ENCODE data around the gene MCC. TPM values are rescaled to one million over a fixed set of nuclear protein-coding genes. Genes with fewer than 3 reads are reported as not detected.

The MCC gene
- total and polyA plus RNA-seq, 4 donors, result 9.0 to 47.3 (median 14.7) TPM

- WGBS, result 84% methylated on average over 2 of the region's 2 CpGs
- H3K9ac ChIP-seq (ENCODE audit: low read depth in 1 of 2, low read length in 2 of 2), result no peak overlapping the region
- no peak overlapping the region for H3K27ac ChIP-seq (ENCODE audit: low read depth in 1 of 2, low read length in 2 of 2)
Measured at GRCh38 chr5:113271015-113271414, 217.2 kb downstream of the MCC start.

GRCh38 chr5:113270086-113270485 is 218.2 kb downstream of the MCC start:
- H3K9ac ChIP-seq (ENCODE audit: low read depth in 1 of 2, low read length in 2 of 2), result no peak overlapping the region

More at GRCh38 chr5:113271015-113271414, 217.2 kb downstream of the MCC start:
- DNase-seq (ENCODE audit: low spot score), result no peak
- no peaks in the 10 kb centered on the region for H3K27me3 ChIP-seq (ENCODE audit: control insufficient read depth in 4 of 4, insufficient read depth in 4 of 4, low read length in 3 of 4)
- TF ChIP-seq HNF4G (IDR thresholded peaks at IDR 0.05) (no peak), TAF1 (conservative IDR thresholded peaks at IDR 0.05) (no peak), ZBTB33 (IDR thresholded peaks at IDR 0.05) (no peak), EGR1 (IDR thresholded peaks at IDR 0.05; ENCODE audit: low read depth in 2 of 2) (no peak), FOXA1 (IDR thresholded peaks at IDR 0.05) (no peak), RXRA (IDR thresholded peaks at IDR 0.05) (no peak), MAX (IDR thresholded peaks at IDR 0.05) (no peak), GABPA (IDR thresholded peaks at IDR 0.05 in 1 of 2, conservative IDR thresholded peaks at IDR 0.05 in 1 of 2) (no peak)
- H3K9me3 ChIP-seq (ENCODE audit: control insufficient read depth in 4 of 4, low read length in 3 of 4), result no peaks in the 10 kb centered on the region
- peaks cover 6 to 48% (median 19%) of the 10 kb centered on the region in 4 donors for H3K4me1 ChIP-seq (ENCODE audit: control insufficient read depth in 4 of 4, insufficient read depth in 4 of 4, low read length in 3 of 4)
- no peak overlapping the region for H3K4me3 ChIP-seq (ENCODE audit: low read depth in 1 of 3, low read length in 3 of 3)
- H3K36me3 ChIP-seq (ENCODE audit: control insufficient read depth in 4 of 4, insufficient read depth in 3 of 4, low read depth in 1 of 4, low read length in 3 of 4), result no peaks in the 10 kb centered on the region

More at GRCh38 chr5:113270086-113270485, 218.2 kb downstream of the MCC start:
- TF ChIP-seq RXRA (IDR thresholded peaks at IDR 0.05), result no peak
- TF ChIP-seq RAD21 (IDR thresholded peaks at IDR 0.05), result no peak
- no peak for TF ChIP-seq ZBTB33 (IDR thresholded peaks at IDR 0.05)
- TF ChIP-seq CTCF (IDR thresholded peaks at IDR 0.05; ENCODE audit: low read depth, low read length, missing input control), result no peak
- TF ChIP-seq YY1 (IDR thresholded peaks at IDR 0.05), result no peak
- Histone ChIP-seq H3K4me1 (ENCODE audit: control insufficient read depth in 4 of 4, insufficient read depth in 4 of 4, low read length in 3 of 4) (peaks cover 7 to 50% (median 23%) of the 10 kb centered on the region in 4 donors), H3K4me3 (ENCODE audit: low read depth in 1 of 3, low read length in 3 of 3) (no peak overlapping the region), H3K9me3 (ENCODE audit: control insufficient read depth in 4 of 4, low read length in 3 of 4) (no peaks in the 10 kb centered on the region), H3K27ac (ENCODE audit: low read depth in 1 of 2, low read length in 2 of 2) (no peak overlapping the region), H3K36me3 (ENCODE audit: control insufficient read depth in 4 of 4, insufficient read depth in 3 of 4, low read depth in 1 of 4, low read length in 3 of 4) (no peaks in the 10 kb centered on the region), H3K27me3 (ENCODE audit: control insufficient read depth in 4 of 4, insufficient read depth in 4 of 4, low read length in 3 of 4) (no peaks in the 10 kb centered on the region)
- WGBS, result 94% methylated on average over 5 of the region's 5 CpGs
- DNase-seq (ENCODE audit: low spot score), result no peak

Data from liver (tissue), 9 donors.